DND-41 (cell line): ENCODE data around the gene DNM2.

Source experiments
- ATAC-seq: fragments of 200-7000 bp; cut with Tn5 transposase; 3 replicates; pipeline ENCODE4 v1.9.1; 2021; ENCODE audit warnings: low read depth; ENCODE audit not compliant: insufficient read depth
- DNase-seq: peaks from one replicate; pipeline ENCODE4 v3.0.0-alpha.2; 2020
- H2AFZ ChIP-seq: 2 replicates; pipeline ENCODE4 v1.6.0; 2012; ENCODE audit warnings: low read depth, low read length
- H3K27ac ChIP-seq: 2 replicates; pipeline ENCODE4 v1.5.1; 2012; ENCODE audit warnings: low read length, inconsistent platforms
- H3K27me3 ChIP-seq: fragments of 200-600 bp; sonication (generic); 2 replicates; pipeline ENCODE4 v1.6.0; 2012; ENCODE audit warnings: low read length, mild to moderate bottlenecking, inconsistent platforms; ENCODE audit not compliant: insufficient read depth, poor library complexity
- H3K36me3 ChIP-seq: 2 replicates; pipeline ENCODE4 v1.5.1; 2012; ENCODE audit warnings: low read length, inconsistent platforms; ENCODE audit not compliant: insufficient read depth
- H3K4me1 ChIP-seq: 2 replicates; pipeline ENCODE4 v1.5.1; 2012; ENCODE audit warnings: mild to moderate bottlenecking, low read length; ENCODE audit not compliant: insufficient read depth
- H3K4me2 ChIP-seq: 2 replicates; pipeline ENCODE4 v1.6.0; 2012; ENCODE audit warnings: mild to moderate bottlenecking, moderate library complexity, low read length, inconsistent platforms; ENCODE audit not compliant: insufficient read depth
- H3K4me3 ChIP-seq, 2 experiments: fragments of 200-600 bp in 1 of 2; shearing (Covaris generic) in 1 of 2; 2 replicates each; pipeline ENCODE4 v1.5.1; 2012 to 2016; ENCODE audit warnings: inconsistent platforms in 2 of 2, low read length in 2 of 2, mild to moderate bottlenecking in 2 of 2, low read depth in 1 of 2, moderate library complexity in 1 of 2
- H3K79me2 ChIP-seq: 2 replicates; pipeline ENCODE4 v1.6.0; 2012; ENCODE audit warnings: low read length, inconsistent platforms; ENCODE audit not compliant: insufficient read depth
- H3K9ac ChIP-seq: 2 replicates; pipeline ENCODE4 v1.6.0; 2012; ENCODE audit warnings: low read depth, mild to moderate bottlenecking, inconsistent platforms, low read length, moderate library complexity
- H3K9me3 ChIP-seq: 2 replicates; pipeline ENCODE4 v1.5.1; 2012; ENCODE audit warnings: low read length, moderate library complexity, mild to moderate bottlenecking, inconsistent platforms; ENCODE audit not compliant: insufficient read depth, severe bottlenecking
- H4K20me1 ChIP-seq: 2 replicates; pipeline ENCODE4 v1.6.0; 2012; ENCODE audit warnings: low read length; ENCODE audit not compliant: insufficient read depth
- EZH2 ChIP-seq: IDR thresholded peaks from 3 replicates; pipeline ENCODE4 v1.6.1; 2012; ENCODE audit warnings: borderline replicate concordance, low read depth, mild to moderate bottlenecking, moderate library complexity, low read length, inconsistent platforms; ENCODE audit not compliant: severe bottlenecking
- TF ChIP-seq, protein P1 (sequence below): IDR thresholded peaks from 2 replicates; pipeline ENCODE4 v1.5.1; 2012; ENCODE audit warnings: borderline replicate concordance, low read length, moderate library complexity, mild to moderate bottlenecking; ENCODE audit not compliant: poor library complexity, severe bottlenecking; ENCODE audit errors: extremely low read depth

Gene DNM2

GRCh38 chr19:10766671-10767201 is 48.9 kb downstream of the DNM2 start:
- peaks cover 76% of the 10 kb centered on the region for H4K20me1 ChIP-seq
- ATAC-seq (no peak), DNase-seq (no peak)
- H3K4me2 ChIP-seq = no peak overlapping the region
- no peak overlapping the region for H2AFZ ChIP-seq
- no peaks in the 10 kb centered on the region for H3K4me1 ChIP-seq
- H3K9ac ChIP-seq = no peak overlapping the region
- no peak overlapping the region for H3K27ac ChIP-seq
- no peaks in the 10 kb centered on the region for H3K27me3 ChIP-seq
- H3K36me3 ChIP-seq = peaks cover 75% of the 10 kb centered on the region
- H3K79me2 ChIP-seq = peaks cover 90% of the 10 kb centered on the region
- TF ChIP-seq EZH2 = no peak
- TF ChIP-seq, protein P1, sequence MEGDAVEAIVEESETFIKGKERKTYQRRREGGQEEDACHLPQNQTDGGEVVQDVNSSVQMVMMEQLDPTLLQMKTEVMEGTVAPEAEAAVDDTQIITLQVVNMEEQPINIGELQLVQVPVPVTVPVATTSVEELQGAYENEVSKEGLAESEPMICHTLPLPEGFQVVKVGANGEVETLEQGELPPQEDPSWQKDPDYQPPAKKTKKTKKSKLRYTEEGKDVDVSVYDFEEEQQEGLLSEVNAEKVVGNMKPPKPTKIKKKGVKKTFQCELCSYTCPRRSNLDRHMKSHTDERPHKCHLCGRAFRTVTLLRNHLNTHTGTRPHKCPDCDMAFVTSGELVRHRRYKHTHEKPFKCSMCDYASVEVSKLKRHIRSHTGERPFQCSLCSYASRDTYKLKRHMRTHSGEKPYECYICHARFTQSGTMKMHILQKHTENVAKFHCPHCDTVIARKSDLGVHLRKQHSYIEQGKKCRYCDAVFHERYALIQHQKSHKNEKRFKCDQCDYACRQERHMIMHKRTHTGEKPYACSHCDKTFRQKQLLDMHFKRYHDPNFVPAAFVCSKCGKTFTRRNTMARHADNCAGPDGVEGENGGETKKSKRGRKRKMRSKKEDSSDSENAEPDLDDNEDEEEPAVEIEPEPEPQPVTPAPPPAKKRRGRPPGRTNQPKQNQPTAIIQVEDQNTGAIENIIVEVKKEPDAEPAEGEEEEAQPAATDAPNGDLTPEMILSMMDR = no peak
- no peak overlapping the region for H3K4me3 ChIP-seq
- no peaks in the 10 kb centered on the region for H3K9me3 ChIP-seq

- Histone ChIP-seq H3K27ac (no peak overlapping the region), H3K79me2 (peaks cover 80% of the 10 kb centered on the region), H3K4me2 (no peak overlapping the region), H4K20me1 (peaks cover 69% of the 10 kb centered on the region), H3K4me1 (no peaks in the 10 kb centered on the region), H3K9ac (no peak overlapping the region), H3K9me3 (no peaks in the 10 kb centered on the region), H3K27me3 (no peaks in the 10 kb centered on the region), H2AFZ (no peak overlapping the region), H3K4me3 (no peak overlapping the region), H3K36me3 (peaks cover 72% of the 10 kb centered on the region)
- TF ChIP-seq EZH2 = no peak
- TF ChIP-seq, protein P1 = no peak
- DNase-seq (no peak), ATAC-seq (no peak)
Measured at GRCh38 chr19:10767726-10768125, 49.8 kb downstream of the DNM2 start.

DNA sequence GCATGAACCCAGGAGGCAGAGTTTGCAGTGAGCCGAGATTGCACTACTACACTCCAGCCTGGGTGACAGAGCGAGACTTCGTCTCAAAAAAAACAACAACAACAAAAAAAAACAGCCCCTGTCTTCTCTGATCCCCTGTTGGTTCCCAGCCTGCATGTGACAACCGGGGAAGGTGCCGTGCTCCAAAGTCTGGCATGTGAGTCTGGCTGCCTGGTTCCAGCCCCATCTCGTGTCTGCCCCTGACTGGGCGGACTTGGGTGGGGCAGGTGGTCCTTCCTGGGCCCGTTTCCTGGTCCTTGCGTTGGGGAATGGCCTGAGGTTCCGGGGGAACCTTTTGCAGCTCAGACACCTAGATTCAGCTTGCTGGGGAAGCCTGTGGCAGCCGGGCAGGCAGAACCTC is 50.5 kb downstream of the DNM2 start:
- Histone ChIP-seq H3K27me3 (no peaks in the 10 kb centered on the region), H3K27ac (no peak overlapping the region), H3K36me3 (peaks cover 70% of the 10 kb centered on the region), H3K4me3 (no peak overlapping the region), H3K4me1 (no peaks in the 10 kb centered on the region), H3K9me3 (no peaks in the 10 kb centered on the region), H2AFZ (no peak overlapping the region), H3K79me2 (peaks cover 75% of the 10 kb centered on the region), H3K4me2 (no peak overlapping the region), H3K9ac (no peak overlapping the region), H4K20me1 (peaks cover 67% of the 10 kb centered on the region)
- TF ChIP-seq, protein P1 = no peak
- TF ChIP-seq EZH2 = no peak
- no peak for DNase-seq
- no peak for ATAC-seq

GRCh38 chr19:10768936-10769335 is 51.1 kb downstream of the DNM2 start:
- Histone ChIP-seq H3K4me2 (no peak overlapping the region), H3K4me3 (no peak overlapping the region), H4K20me1 (peaks cover 64% of the 10 kb centered on the region), H3K36me3 (peaks cover 69% of the 10 kb centered on the region), H3K27ac (no peak overlapping the region), H3K4me1 (no peaks in the 10 kb centered on the region), H3K27me3 (no peaks in the 10 kb centered on the region), H3K9me3 (no peaks in the 10 kb centered on the region), H2AFZ (no peak overlapping the region), H3K79me2 (peaks cover 69% of the 10 kb centered on the region), H3K9ac (no peak overlapping the region)
- no peak for ATAC-seq
- TF ChIP-seq, protein P1 = no peak
- TF ChIP-seq EZH2 = no peak
- no peak for DNase-seq
